SJCRH30 (cell line): ENCODE measurements around the gene HORMAD2. TPM values are rescaled to one million over a fixed set of nuclear protein-coding genes. Genes with fewer than 3 reads are reported as not detected.

Experiments
- DNase-seq, 2 experiments: peaks; one replicate each; pipeline ENCODE4 v3.0.0-alpha.2; 2015 to 2020
- H3K27ac ChIP-seq: fragments of 250-450 bp; sonication (Bioruptor Pico); 2 replicates; pipeline ENCODE4 v1.5.1; 2020; ENCODE audit warnings: mild to moderate bottlenecking, moderate library complexity
- H3K27me3 ChIP-seq: fragments of 250-450 bp; sonication (Bioruptor Pico); 2 replicates; pipeline ENCODE4 v1.5.1; 2020; ENCODE audit warnings: mild to moderate bottlenecking, moderate library complexity
- H3K36me3 ChIP-seq: fragments of 250-450 bp; sonication (Bioruptor Pico); 2 replicates; pipeline ENCODE4 v1.5.1; 2020; ENCODE audit warnings: mild to moderate bottlenecking, moderate library complexity
- H3K4me1 ChIP-seq: fragments of 250-450 bp; sonication (Bioruptor Pico); 2 replicates; pipeline ENCODE4 v1.5.1; 2020; ENCODE audit warnings: mild to moderate bottlenecking, moderate library complexity
- H3K4me3 ChIP-seq: fragments of 250-450 bp; sonication (Bioruptor Pico); 2 replicates; pipeline ENCODE4 v1.5.1; 2020; ENCODE audit warnings: mild to moderate bottlenecking, moderate library complexity
- H3K9me3 ChIP-seq: fragments of 250-450 bp; sonication (Bioruptor Pico); replicated peaks from 2 replicates; pipeline ENCODE4 v1.5.1; 2020; ENCODE audit warnings: mild to moderate bottlenecking, moderate library complexity
- total RNA-seq: library from RNA; depleted of rRNA; stranded (reverse); fragments of >200 nt; shearing (Covaris generic); gene quantifications from 2 replicates; pipeline ENCODE4 v1.2.3, GENCODE V29; 2014

Gene HORMAD2
- total RNA-seq, 1 experiment from 2014 or later = not detected

DNA sequence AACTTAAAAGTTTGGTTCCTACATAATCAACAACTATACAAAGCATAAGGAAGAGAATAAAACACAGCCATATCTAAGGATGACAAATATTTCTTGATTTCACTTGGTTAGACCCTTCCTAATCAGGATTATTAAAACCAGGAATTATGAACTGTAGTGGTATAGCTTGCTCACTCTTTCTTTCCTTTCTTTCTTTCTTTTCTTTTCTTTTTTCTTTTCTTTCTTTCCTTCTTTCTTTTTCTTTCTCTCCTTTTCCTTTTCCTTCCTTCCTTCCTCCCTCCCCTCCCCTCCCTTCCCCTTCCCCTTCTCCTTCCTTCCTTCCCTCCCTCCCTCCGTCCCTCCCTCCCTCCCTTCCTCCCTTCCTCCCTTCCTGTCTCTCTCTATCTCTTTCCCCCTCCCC lies 78.0 kb downstream of the HORMAD2 start:
- no peak overlapping the region for H3K4me3 ChIP-seq
- H3K36me3 ChIP-seq = no peaks in the 10 kb centered on the region
- no peaks in the 10 kb centered on the region for H3K4me1 ChIP-seq
- H3K27me3 ChIP-seq = no peaks in the 10 kb centered on the region
- H3K27ac ChIP-seq = no peak overlapping the region
- H3K9me3 ChIP-seq = no peaks in the 10 kb centered on the region
- DNase-seq = no peak

GRCh38 chr22:30158744-30159500 lies 78.7 kb downstream of the HORMAD2 start:
- no peaks in the 10 kb centered on the region for H3K36me3 ChIP-seq
- no peak for DNase-seq
- H3K4me1 ChIP-seq = no peaks in the 10 kb centered on the region
- H3K4me3 ChIP-seq = no peak overlapping the region
- no peak overlapping the region for H3K27ac ChIP-seq
- no peaks in the 10 kb centered on the region for H3K9me3 ChIP-seq
- no peaks in the 10 kb centered on the region for H3K27me3 ChIP-seq

- H3K9me3 ChIP-seq = no peaks in the 10 kb centered on the region
- H3K27ac ChIP-seq = no peak overlapping the region
- no peak overlapping the region for H3K4me3 ChIP-seq
- no peaks in the 10 kb centered on the region for H3K4me1 ChIP-seq
- H3K27me3 ChIP-seq = no peaks in the 10 kb centered on the region
- peak in 1 of 2 experiments; percentile 10 for DNase-seq
- H3K36me3 ChIP-seq = no peaks in the 10 kb centered on the region
Measured at GRCh38 chr22:30159561-30160353, 79.5 kb downstream of the HORMAD2 start.

DNA sequence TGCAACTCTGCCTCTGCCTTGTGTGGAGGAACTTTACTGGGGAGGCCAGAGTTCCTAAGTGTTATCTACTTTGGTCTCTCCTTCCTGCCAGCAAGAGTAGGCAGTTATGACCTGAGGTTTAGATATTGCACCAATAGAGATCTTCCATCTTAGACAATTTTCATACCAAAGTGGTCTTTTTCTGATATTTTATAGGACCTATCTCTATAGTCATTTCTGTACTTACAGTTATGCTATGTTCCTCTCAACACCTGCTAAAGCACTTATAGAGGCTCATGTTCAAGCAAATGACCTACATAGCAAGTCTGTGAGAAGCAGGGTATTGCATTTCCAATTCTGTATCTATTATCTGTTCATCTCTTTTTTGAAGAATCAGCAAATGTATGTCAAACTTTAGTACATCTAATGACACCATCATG lies 80.8 kb downstream of the HORMAD2 start:
- Histone ChIP-seq H3K4me3 (no peak overlapping the region), H3K27ac (no peak overlapping the region), H3K4me1 (no peaks in the 10 kb centered on the region), H3K36me3 (no peaks in the 10 kb centered on the region), H3K9me3 (no peaks in the 10 kb centered on the region), H3K27me3 (no peaks in the 10 kb centered on the region)
- no peak for DNase-seq

- H3K9me3 ChIP-seq = no peaks in the 10 kb centered on the region
- H3K4me1 ChIP-seq = no peaks in the 10 kb centered on the region
- no peaks in the 10 kb centered on the region for H3K36me3 ChIP-seq
- no peak for DNase-seq
- no peak overlapping the region for H3K27ac ChIP-seq
- H3K4me3 ChIP-seq = no peak overlapping the region
- H3K27me3 ChIP-seq = no peaks in the 10 kb centered on the region; the same call in 1 of the 2 replicates
Measured at GRCh38 chr22:30167296-30167695, 87.0 kb downstream of the HORMAD2 start.

- H3K4me1 ChIP-seq = no peaks in the 10 kb centered on the region
- H3K36me3 ChIP-seq = no peaks in the 10 kb centered on the region
- no peak overlapping the region for H3K4me3 ChIP-seq
- H3K27ac ChIP-seq = no peak overlapping the region
- no peaks in the 10 kb centered on the region; the same call in 1 of the 2 replicates for H3K27me3 ChIP-seq
- no peaks in the 10 kb centered on the region for H3K9me3 ChIP-seq
- DNase-seq = no peak
Measured at GRCh38 chr22:30167734-30168133, 87.5 kb downstream of the HORMAD2 start.

DNA sequence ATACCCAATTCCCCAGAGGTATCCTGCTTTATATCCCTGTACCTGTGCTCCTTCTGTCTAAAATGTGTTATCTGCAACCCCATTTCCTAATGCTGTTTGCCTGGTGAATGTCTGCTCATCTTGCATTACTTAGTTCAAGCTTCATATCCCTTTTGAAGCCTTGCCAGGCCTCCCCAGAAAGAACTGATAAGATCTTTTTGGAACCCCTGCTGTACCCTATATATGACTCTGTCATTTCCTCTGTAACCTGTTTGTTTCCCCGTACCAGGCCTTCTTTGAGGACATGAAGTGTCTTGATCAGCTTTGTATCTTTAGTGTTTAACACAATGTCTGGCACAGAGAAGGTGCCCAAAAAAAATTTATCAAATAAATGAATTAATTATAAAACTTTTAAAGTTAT lies 88.7 kb downstream of the HORMAD2 start:
- Histone ChIP-seq H3K4me3 (no peak overlapping the region), H3K27ac (no peak overlapping the region), H3K4me1 (no peaks in the 10 kb centered on the region), H3K27me3 (no peaks in the 10 kb centered on the region; the same call in 1 of the 2 replicates), H3K9me3 (no peaks in the 10 kb centered on the region), H3K36me3 (no peaks in the 10 kb centered on the region)
- DNase-seq = no peak

DNA sequence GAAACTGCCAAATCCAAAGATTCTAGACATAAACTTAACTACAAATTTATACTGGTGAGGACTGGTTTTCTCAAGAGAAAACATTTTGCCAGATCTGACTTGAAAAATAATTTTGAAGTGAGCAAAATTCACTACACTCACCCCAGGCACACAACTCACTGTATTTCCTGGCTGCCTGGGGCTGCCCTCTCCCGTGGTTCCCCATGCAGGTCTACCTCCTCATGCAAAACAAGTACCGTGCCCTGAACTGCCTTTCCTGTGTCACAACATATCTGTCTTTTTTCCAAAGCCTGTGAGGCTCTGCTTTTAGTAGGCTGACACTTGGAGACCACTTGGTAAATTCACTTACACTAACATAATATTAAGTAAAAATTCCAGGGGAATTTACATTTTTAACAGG lies 89.9 kb downstream of the HORMAD2 start:
- H3K27me3 ChIP-seq = no peaks in the 10 kb centered on the region; the same call in 1 of the 2 replicates
- H3K9me3 ChIP-seq = no peaks in the 10 kb centered on the region
- no peaks in the 10 kb centered on the region for H3K4me1 ChIP-seq
- H3K27ac ChIP-seq = no peak overlapping the region
- H3K4me3 ChIP-seq = no peak overlapping the region
- no peak for DNase-seq
- H3K36me3 ChIP-seq = no peaks in the 10 kb centered on the region

- DNase-seq = no peak
- H3K27me3 ChIP-seq = no peaks in the 10 kb centered on the region; the same call in 1 of the 2 replicates
- H3K27ac ChIP-seq = no peak overlapping the region
- no peak overlapping the region for H3K4me3 ChIP-seq
- H3K36me3 ChIP-seq = no peaks in the 10 kb centered on the region
- H3K4me1 ChIP-seq = no peaks in the 10 kb centered on the region
- no peaks in the 10 kb centered on the region for H3K9me3 ChIP-seq
Measured at GRCh38 chr22:30171008-30171407, 90.7 kb downstream of the HORMAD2 start.

- H3K27me3 ChIP-seq = no peaks in the 10 kb centered on the region
- no peak for DNase-seq
- no peak overlapping the region for H3K4me3 ChIP-seq
- no peaks in the 10 kb centered on the region for H3K4me1 ChIP-seq
- no peak overlapping the region for H3K27ac ChIP-seq
- H3K9me3 ChIP-seq = no peaks in the 10 kb centered on the region
- H3K36me3 ChIP-seq = no peaks in the 10 kb centered on the region
Measured at GRCh38 chr22:30175690-30176288, 95.5 kb downstream of the HORMAD2 start.

GRCh38 chr22:30176431-30176830 lies 96.2 kb downstream of the HORMAD2 start:
- Histone ChIP-seq H3K9me3 (no peaks in the 10 kb centered on the region), H3K27me3 (no peaks in the 10 kb centered on the region), H3K36me3 (no peaks in the 10 kb centered on the region), H3K4me3 (no peak overlapping the region), H3K4me1 (no peaks in the 10 kb centered on the region), H3K27ac (no peak overlapping the region)
- no peak for DNase-seq

- H3K4me1 ChIP-seq = peaks cover 7% of the 10 kb centered on the region
- H3K27ac ChIP-seq = no peak overlapping the region
- H3K27me3 ChIP-seq = no peaks in the 10 kb centered on the region
- H3K4me3 ChIP-seq = no peak overlapping the region
- DNase-seq = no peak
- no peaks in the 10 kb centered on the region for H3K9me3 ChIP-seq
- no peaks in the 10 kb centered on the region for H3K36me3 ChIP-seq
Measured at GRCh38 chr22:30178181-30179126, 98.2 kb downstream of the HORMAD2 start.

- Histone ChIP-seq H3K27ac (no peak overlapping the region), H3K4me3 (no peak overlapping the region), H3K27me3 (no peaks in the 10 kb centered on the region), H3K4me1 (peaks cover 22% of the 10 kb centered on the region), H3K36me3 (no peaks in the 10 kb centered on the region), H3K9me3 (no peaks in the 10 kb centered on the region)
- DNase-seq = no peak
Measured at GRCh38 chr22:30180616-30181015, 100.4 kb downstream of the HORMAD2 start.
